SU-DHL-6 (cell line): Measurements from ENCODE around the gene RPL35.

Source experiments
- H2AFZ ChIP-seq: fragments of 200-600 bp; sonication (generic); 2 replicates; pipeline ENCODE4 v1.6.1; 2014; ENCODE audit warnings: low read depth, mild to moderate bottlenecking, moderate library complexity, mixed read lengths, antibody characterized with exemption, low read length; ENCODE audit not compliant: severe bottlenecking
- H3F3A ChIP-seq: fragments of 200-600 bp; shearing (Covaris generic); 2 replicates; pipeline ENCODE4 v1.6.0; 2016; ENCODE audit warnings: antibody characterized with exemption, mild to moderate bottlenecking; ENCODE audit not compliant: insufficient read depth
- H3K27ac ChIP-seq: fragments of 200-600 bp; sonication (generic); 2 replicates; pipeline ENCODE4 v1.5.1; 2016; ENCODE audit warnings: low read depth, mild to moderate bottlenecking, low read length, moderate library complexity, mixed read lengths
- H3K27me3 ChIP-seq: fragments of 200-600 bp; sonication (generic), shearing (Covaris generic); 2 replicates; pipeline ENCODE4 v1.6.0; 2014; ENCODE audit warnings: mild to moderate bottlenecking, low read length
- H3K36me3 ChIP-seq: fragments of 200-600 bp; sonication (generic); 2 replicates; pipeline ENCODE4 v1.6.1; 2014; ENCODE audit warnings: mild to moderate bottlenecking, low read length, mixed read lengths
- H3K4me2 ChIP-seq: fragments of 300-600, 200-600 bp; shearing (Covaris generic), sonication (generic); 2 replicates; pipeline ENCODE4 v1.6.0; 2014; ENCODE audit warnings: low read length, low read depth, mild to moderate bottlenecking; ENCODE audit not compliant: poor library complexity, severe bottlenecking
- H3K4me3 ChIP-seq: fragments of 200-600 bp; sonication (generic); 2 replicates; pipeline ENCODE4 v1.5.1; 2014; ENCODE audit warnings: antibody characterized with exemption, low read length, mild to moderate bottlenecking, mixed read lengths; ENCODE audit not compliant: insufficient read depth, poor library complexity, severe bottlenecking
- H3K79me2 ChIP-seq: fragments of 200-600 bp; sonication (generic); 2 replicates; pipeline ENCODE4 v1.6.1; 2014; ENCODE audit warnings: mild to moderate bottlenecking, low read length, moderate library complexity; ENCODE audit not compliant: insufficient read depth
- H3K9ac ChIP-seq: fragments of 200-600 bp; sonication (generic); 2 replicates; pipeline ENCODE4 v1.7.0; 2014; ENCODE audit warnings: mild to moderate bottlenecking, low read length
- H3K9me2 ChIP-seq: fragments of 200-600 bp; sonication (generic); replicated peaks from 2 replicates; pipeline ENCODE4 v1.6.1; 2014; ENCODE audit warnings: low read length; ENCODE audit not compliant: insufficient read depth
- H3K9me3 ChIP-seq: fragments of 200-600 bp; sonication (generic); 2 replicates; pipeline ENCODE4 v1.6.1; 2014; ENCODE audit warnings: low read length, mixed read lengths; ENCODE audit not compliant: insufficient read depth
- H4K20me1 ChIP-seq: fragments of 200-600 bp; sonication (generic); 2 replicates; pipeline ENCODE4 v1.6.1; 2014; ENCODE audit warnings: low read depth, mild to moderate bottlenecking, antibody characterized with exemption, low read length, moderate library complexity, mixed read lengths
- EZH2phosphoT487 ChIP-seq: fragments of 200-600 bp; sonication (generic), shearing (Covaris generic); conservative IDR thresholded peaks from 2 replicates; pipeline ENCODE4 v1.6.1; 2018; ENCODE audit warnings: mild to moderate bottlenecking, antibody characterized with exemption, low read length, moderate library complexity, mixed read lengths
- TF ChIP-seq, protein P1 (sequence below): fragments of 200-600 bp; sonication (generic); IDR thresholded peaks from one replicate; pipeline ENCODE4 v1.5.1; 2017; ENCODE audit warnings: antibody characterized with exemption, mild to moderate bottlenecking, low read length, moderate library complexity; ENCODE audit not compliant: insufficient read depth, poor library complexity, severe bottlenecking

Gene RPL35

DNA sequence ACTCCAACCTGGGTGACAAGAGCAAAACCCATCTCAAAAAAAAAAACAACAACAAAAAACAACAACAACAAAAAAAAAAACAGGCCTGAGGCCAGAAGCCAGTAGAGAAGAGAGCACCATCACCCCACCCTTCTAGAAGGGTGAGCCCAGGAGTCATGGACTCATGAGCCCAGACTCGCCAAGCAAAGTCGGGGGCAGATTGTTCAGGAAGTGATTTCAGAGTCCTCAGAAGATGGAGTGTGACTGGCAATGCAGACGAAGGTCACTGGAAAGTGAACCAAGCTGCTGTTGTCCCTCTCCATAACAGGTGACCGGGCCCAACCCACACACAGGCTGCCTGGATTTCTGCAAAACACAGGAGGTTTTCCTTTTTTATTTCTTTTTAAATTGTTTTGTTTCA is 17.5 kb downstream of the RPL35 start:
- Histone ChIP-seq H2AFZ (no peak overlapping the region), H3F3A (no peaks in the 10 kb centered on the region), H3K9ac (no peak overlapping the region), H3K9me2 (no peaks in the 10 kb centered on the region), H3K9me3 (no peaks in the 10 kb centered on the region), H3K27me3 (no peaks in the 10 kb centered on the region), H4K20me1 (no peaks in the 10 kb centered on the region), H3K36me3 (no peaks in the 10 kb centered on the region), H3K79me2 (no peaks in the 10 kb centered on the region), H3K4me2 (no peak overlapping the region), H3K4me3 (no peak overlapping the region), H3K27ac (no peak overlapping the region)
- TF ChIP-seq EZH2phosphoT487, result no peak
- TF ChIP-seq, protein P1, sequence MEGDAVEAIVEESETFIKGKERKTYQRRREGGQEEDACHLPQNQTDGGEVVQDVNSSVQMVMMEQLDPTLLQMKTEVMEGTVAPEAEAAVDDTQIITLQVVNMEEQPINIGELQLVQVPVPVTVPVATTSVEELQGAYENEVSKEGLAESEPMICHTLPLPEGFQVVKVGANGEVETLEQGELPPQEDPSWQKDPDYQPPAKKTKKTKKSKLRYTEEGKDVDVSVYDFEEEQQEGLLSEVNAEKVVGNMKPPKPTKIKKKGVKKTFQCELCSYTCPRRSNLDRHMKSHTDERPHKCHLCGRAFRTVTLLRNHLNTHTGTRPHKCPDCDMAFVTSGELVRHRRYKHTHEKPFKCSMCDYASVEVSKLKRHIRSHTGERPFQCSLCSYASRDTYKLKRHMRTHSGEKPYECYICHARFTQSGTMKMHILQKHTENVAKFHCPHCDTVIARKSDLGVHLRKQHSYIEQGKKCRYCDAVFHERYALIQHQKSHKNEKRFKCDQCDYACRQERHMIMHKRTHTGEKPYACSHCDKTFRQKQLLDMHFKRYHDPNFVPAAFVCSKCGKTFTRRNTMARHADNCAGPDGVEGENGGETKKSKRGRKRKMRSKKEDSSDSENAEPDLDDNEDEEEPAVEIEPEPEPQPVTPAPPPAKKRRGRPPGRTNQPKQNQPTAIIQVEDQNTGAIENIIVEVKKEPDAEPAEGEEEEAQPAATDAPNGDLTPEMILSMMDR, result no peak

DNA sequence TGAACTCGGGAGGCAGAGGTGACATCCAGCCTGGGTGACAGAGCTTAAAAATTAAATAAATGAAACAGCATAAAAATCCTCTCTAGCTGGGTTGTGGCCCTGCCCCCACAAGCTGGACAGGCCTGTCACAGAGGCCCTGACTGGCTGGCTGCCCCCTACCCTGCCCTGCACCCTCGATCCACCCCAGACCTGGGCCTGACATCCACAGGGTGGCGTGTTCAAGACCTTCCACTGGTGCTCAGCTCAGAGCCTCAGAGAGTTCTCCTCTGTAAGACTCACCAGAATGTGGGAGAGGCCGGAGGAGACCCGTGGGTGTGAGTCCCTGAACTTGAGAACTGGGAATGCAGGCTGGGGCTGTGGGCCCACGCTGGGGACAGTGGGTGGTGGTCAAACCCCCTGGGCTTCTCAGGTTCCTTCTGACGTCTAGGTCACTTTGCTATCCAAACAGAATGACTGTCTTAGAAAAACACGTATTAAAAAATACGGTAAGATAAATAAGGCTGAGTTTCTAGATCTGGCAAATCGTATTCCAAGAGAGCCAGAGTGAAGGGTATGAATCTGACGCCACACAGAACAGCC is 18.2 kb downstream of the RPL35 start:
- H2AFZ ChIP-seq, result no peak overlapping the region
- H3K36me3 ChIP-seq, result no peaks in the 10 kb centered on the region
- H3K9ac ChIP-seq, result no peak overlapping the region

DNA sequence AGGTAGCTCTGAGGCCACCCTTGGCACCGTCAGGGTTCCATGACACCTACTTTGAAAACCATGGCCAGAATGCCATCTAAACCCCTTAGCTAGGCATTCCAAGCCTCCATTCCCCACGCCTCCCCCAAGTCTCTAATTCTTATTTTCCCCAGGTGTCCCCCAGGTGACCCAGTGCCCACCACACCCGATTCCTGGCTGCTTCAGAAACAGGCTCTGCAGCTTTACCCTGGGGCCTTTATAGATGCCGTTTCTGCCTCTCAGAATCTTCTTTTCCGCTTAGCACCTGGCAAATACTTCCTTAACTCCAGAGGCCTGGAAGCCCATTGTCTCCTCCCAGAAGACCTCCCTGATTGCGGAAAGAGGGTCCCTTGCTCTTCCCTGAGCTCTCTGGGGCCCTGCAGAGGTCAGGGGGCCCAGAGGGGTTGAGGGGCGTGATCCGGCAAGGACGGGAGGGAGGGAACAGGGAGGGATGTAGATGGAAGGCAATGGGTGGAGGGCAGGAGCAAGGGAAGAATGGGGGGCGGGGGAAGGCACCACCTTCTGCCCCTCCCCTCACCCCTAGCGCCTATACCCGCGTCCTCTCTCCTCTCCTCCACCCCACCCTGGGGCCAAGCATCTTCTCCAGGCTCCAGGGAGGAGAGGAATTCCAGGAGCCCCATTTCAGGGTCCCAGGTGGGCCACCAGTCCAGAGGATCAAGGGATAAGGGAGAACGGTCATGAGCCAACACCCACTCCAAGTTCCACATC is 20.5 kb downstream of the RPL35 start:
- Histone ChIP-seq H3K9me3 (no peaks in the 10 kb centered on the region), H3K27me3 (no peaks in the 10 kb centered on the region), H4K20me1 (no peaks in the 10 kb centered on the region), H3K36me3 (no peaks in the 10 kb centered on the region), H3F3A (no peaks in the 10 kb centered on the region), H3K4me2 (no peak overlapping the region), H3K79me2 (no peaks in the 10 kb centered on the region), H3K9ac (no peak overlapping the region), H3K9me2 (no peaks in the 10 kb centered on the region), H2AFZ (no peak overlapping the region), H3K4me3 (no peak overlapping the region), H3K27ac (no peak overlapping the region)
- no peak for TF ChIP-seq EZH2phosphoT487
- TF ChIP-seq, protein P1, result no peak

More for the DNA sequence above, 18.2 kb downstream of the RPL35 start:
- no peaks in the 10 kb centered on the region for H3K79me2 ChIP-seq
- no peak overlapping the region for H3K4me3 ChIP-seq
- H3K9me2 ChIP-seq, result no peaks in the 10 kb centered on the region
- H3K27me3 ChIP-seq, result no peaks in the 10 kb centered on the region
- no peaks in the 10 kb centered on the region for H4K20me1 ChIP-seq
- H3F3A ChIP-seq, result no peaks in the 10 kb centered on the region
- no peak for TF ChIP-seq EZH2phosphoT487
- TF ChIP-seq, protein P1, result no peak
- H3K9me3 ChIP-seq, result no peaks in the 10 kb centered on the region
- no peak overlapping the region for H3K27ac ChIP-seq
- H3K4me2 ChIP-seq, result no peak overlapping the region
